Breast epithelium (tissue), 3 donors: Measurements from ENCODE around the gene LIPA.

Source experiments
- POLR2A ChIP-seq: fragments of 450-650 bp; IDR thresholded peaks from one replicate; pipeline ENCODE4 v1.6.1; 2016; ENCODE audit warnings: antibody characterized with exemption, mild to moderate bottlenecking, moderate library complexity
- TF ChIP-seq, protein P1 (sequence below), 3 donors: fragments of 450-650 bp; IDR thresholded peaks; one replicate each; pipeline ENCODE4 v1.5.1; 2016 to 2017; ENCODE audit warnings: antibody characterized with exemption in 3 of 3, mild to moderate bottlenecking in 3 of 3, moderate library complexity in 3 of 3

DNA sequence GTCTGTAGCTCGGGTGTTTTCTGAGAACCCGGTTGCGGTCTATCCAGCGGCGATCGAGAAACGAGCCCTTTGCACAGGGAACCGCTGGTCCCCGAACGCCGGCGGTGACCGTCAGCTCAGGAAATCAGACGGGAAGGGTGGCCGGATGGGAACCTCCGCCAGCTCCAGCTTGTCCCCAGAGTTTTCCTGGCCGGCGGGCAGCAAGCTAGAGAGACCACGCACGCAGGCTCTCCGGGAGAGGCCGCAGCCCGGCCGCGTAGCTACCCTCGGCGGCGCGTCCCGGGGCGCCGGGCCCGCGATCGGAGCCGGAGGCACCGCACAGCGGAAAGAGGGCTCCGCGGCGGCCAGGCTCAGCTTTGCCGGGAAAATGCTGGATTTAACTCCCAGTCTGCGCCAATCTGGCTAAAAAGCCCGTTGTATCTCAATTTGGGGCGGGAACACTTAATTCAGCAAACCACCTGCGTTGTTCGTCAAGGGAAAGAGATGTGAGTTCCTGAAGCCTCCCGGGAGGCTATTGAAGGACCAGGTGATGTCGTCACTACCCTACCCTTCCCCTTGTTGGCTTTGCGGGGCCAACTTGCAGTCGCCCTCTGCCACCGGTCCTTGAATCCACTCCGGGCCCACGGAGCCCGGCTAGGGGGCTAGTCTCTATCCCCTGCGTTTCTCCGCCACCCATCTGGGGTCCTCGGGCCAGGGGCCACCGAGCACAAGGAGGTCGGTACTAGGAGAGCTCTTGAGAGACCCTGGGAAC, 43.6 kb downstream of the LIPA start:
- TF ChIP-seq, protein P1, sequence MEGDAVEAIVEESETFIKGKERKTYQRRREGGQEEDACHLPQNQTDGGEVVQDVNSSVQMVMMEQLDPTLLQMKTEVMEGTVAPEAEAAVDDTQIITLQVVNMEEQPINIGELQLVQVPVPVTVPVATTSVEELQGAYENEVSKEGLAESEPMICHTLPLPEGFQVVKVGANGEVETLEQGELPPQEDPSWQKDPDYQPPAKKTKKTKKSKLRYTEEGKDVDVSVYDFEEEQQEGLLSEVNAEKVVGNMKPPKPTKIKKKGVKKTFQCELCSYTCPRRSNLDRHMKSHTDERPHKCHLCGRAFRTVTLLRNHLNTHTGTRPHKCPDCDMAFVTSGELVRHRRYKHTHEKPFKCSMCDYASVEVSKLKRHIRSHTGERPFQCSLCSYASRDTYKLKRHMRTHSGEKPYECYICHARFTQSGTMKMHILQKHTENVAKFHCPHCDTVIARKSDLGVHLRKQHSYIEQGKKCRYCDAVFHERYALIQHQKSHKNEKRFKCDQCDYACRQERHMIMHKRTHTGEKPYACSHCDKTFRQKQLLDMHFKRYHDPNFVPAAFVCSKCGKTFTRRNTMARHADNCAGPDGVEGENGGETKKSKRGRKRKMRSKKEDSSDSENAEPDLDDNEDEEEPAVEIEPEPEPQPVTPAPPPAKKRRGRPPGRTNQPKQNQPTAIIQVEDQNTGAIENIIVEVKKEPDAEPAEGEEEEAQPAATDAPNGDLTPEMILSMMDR (IDR thresholded peaks at IDR 0.05), result no peak
- TF ChIP-seq POLR2A, result no peak
